HepG2 (cell line): ENCODE data around the gene ROM1. TPM values are rescaled to one million over a fixed set of nuclear protein-coding genes. Genes with fewer than 3 reads are reported as not detected.

Experiments used
- AKAP8 ChIP-seq: sonication (generic); formaldehyde crosslinking; IDR thresholded peaks from 2 replicates; pipeline ENCODE4 v1.5.1; 2020; ENCODE audit warnings: mild to moderate bottlenecking, missing genetic modification reagents
- BORCS8-MEF2B ChIP-seq: sonication (generic); formaldehyde crosslinking; IDR thresholded peaks from 2 replicates; pipeline ENCODE4 v1.8.0; 2022; ENCODE audit warnings: mild to moderate bottlenecking, missing genetic modification reagents
- CBX1 ChIP-seq: IDR thresholded peaks from one replicate; pipeline ENCODE4 v1.6.1; 2016; ENCODE audit warnings: antibody characterized with exemption, low read depth
- KAT8 ChIP-seq: IDR thresholded peaks from 2 replicates; pipeline ENCODE4 v1.6.1; 2016; ENCODE audit warnings: missing genetic modification reagents, missing compliant biosample characterization
- KLF9 ChIP-seq: IDR thresholded peaks from 2 replicates; pipeline ENCODE4 v1.6.1; 2016; ENCODE audit warnings: low read depth
- MIER2 ChIP-seq: IDR thresholded peaks from 2 replicates; pipeline ENCODE4 v1.6.1; 2016; ENCODE audit warnings: missing biosample characterization, missing genetic modification reagents
- NONO ChIP-seq, 2 experiments: fragments of 450-650 bp in 1 of 2; sonication (generic) in 1 of 2; formaldehyde crosslinking in 1 of 2; IDR thresholded peaks in 1 of 2; conservative IDR thresholded peaks in 1 of 2; 2 replicates each; pipeline versions ENCODE4 v1.6.1 to v1.8.0; 2017 to 2022; ENCODE audit warnings: mild to moderate bottlenecking in 1 of 2, missing genetic modification reagents in 1 of 2, moderate library complexity in 1 of 2
- SALL1 ChIP-seq: sonication (generic); formaldehyde crosslinking; IDR thresholded peaks from 2 replicates; pipeline ENCODE4 v1.8.0; 2022; ENCODE audit warnings: mild to moderate bottlenecking, missing genetic modification reagents
- TAF1 ChIP-seq: sonication (generic); formaldehyde crosslinking; IDR thresholded peaks from 2 replicates; pipeline ENCODE4 v1.4.0; 2020; ENCODE audit warnings: missing genetic modification reagents
- YEATS2 ChIP-seq: sonication (generic); formaldehyde crosslinking; IDR thresholded peaks from 2 replicates; pipeline ENCODE4 v1.4.0; 2020; ENCODE audit warnings: missing genetic modification reagents, borderline replicate concordance
- ZBTB2 ChIP-seq: sonication (generic); formaldehyde crosslinking; IDR thresholded peaks from 2 replicates; pipeline ENCODE4 v1.8.0; 2022; ENCODE audit warnings: low read depth, missing genetic modification reagents
- ZBTB40 ChIP-seq, 2 experiments: fragments of 450-650 bp in 1 of 2; sonication (generic) in 1 of 2; formaldehyde crosslinking in 1 of 2; IDR thresholded peaks; 2 replicates each; pipeline versions ENCODE4 v1.6.1 to v1.8.0; 2016 to 2022; ENCODE audit warnings: antibody characterized with exemption in 1 of 2, mild to moderate bottlenecking in 1 of 2, missing genetic modification reagents in 1 of 2
- ZNF230 ChIP-seq: sonication (generic); formaldehyde crosslinking; IDR thresholded peaks from 2 replicates; pipeline ENCODE4 v1.4.0; 2020; ENCODE audit warnings: mild to moderate bottlenecking, missing genetic modification reagents
- polyA plus RNA-seq, 8 experiments: library from polyadenylated mRNA; depleted of rRNA in 3 of 8; stranded (reverse) in 7 of 8; unstranded in 1 of 8; fragments of >200 nt; fragmentation: Illumina TruSeq in 4 of 8; extraction: Trizol in 4 of 8; gene quantifications; 2 replicates each; pipeline versions ENCODE4 v1.2.1 to v1.2.3, GENCODE V29; 2011 to 2016; ENCODE audit warnings: low read depth in 4 of 8, missing spikeins in 1 of 8, mixed read lengths in 1 of 8; ENCODE audit not compliant: insufficient read depth in 1 of 8
- total RNA-seq, 5 experiments: library from RNA; depleted of rRNA; stranded (reverse); fragments of >200 nt; fragmentation: Illumina TruSeq; extraction: Trizol; gene quantifications; 2 replicates each; pipeline ENCODE4 v1.2.3, GENCODE V29; 2016; ENCODE audit warnings: low read depth in 1 of 5
- TF ChIP-seq, protein P1 (sequence below): sonication (generic); formaldehyde crosslinking; IDR thresholded peaks from 2 replicates; pipeline ENCODE4 v1.5.0; 2020; ENCODE audit warnings: missing genetic modification reagents
- TF ChIP-seq, protein P2 (sequence below): sonication (generic); formaldehyde crosslinking; conservative IDR thresholded peaks from 2 replicates; pipeline ENCODE4 v1.8.1; 2023; ENCODE audit warnings: missing genetic modification reagents

Gene ROM1
- total and polyA plus RNA-seq, 2 of the 13 experiments (the other 11 are each of a cell fraction or from before 2014, with no cell fraction given) = 1.2 to 2.4 TPM

GRCh38 chr11:62601372-62602140, 11.5 kb upstream of the ROM1 start, which contains the start of gene MTA2 (continued):
- TF ChIP-seq AKAP8 (peak; percentile 80; the same call in 1 of the 2 replicates), KAT8 (CRISPR knock-in tag) (peak; percentile 54), ZBTB40 (IDR thresholded peaks at IDR 0.05) (no peak), ZBTB40 (CRISPR knock-in tag; IDR thresholded peaks at IDR 0.05) (peak; percentile 57), KLF9 (CRISPR knock-in tag) (no peak), ZBTB2 (CRISPR knock-in tag) (peak; percentile 63; the same call in 1 of the 2 replicates), CBX1 (peak; percentile 8), ZNF230 (CRISPR knock-in tag) (no peak), SALL1 (CRISPR knock-in tag) (peak; percentile 51; the same call in 1 of the 2 replicates), NONO (IDR thresholded peaks at IDR 0.05) (no peak), NONO (CRISPR knock-in tag; conservative IDR thresholded peaks at IDR 0.05) (peak; percentile 90), YEATS2 (CRISPR knock-in tag) (peak; percentile 91; the same call in 1 of the 2 replicates), MIER2 (no peak), BORCS8-MEF2B (CRISPR knock-in tag) (0 out of 2 replicates have a peak, but pooled peaks have one; percentile 10), TAF1 (CRISPR knock-in tag) (peak; percentile 73)
- TF ChIP-seq, protein P1, sequence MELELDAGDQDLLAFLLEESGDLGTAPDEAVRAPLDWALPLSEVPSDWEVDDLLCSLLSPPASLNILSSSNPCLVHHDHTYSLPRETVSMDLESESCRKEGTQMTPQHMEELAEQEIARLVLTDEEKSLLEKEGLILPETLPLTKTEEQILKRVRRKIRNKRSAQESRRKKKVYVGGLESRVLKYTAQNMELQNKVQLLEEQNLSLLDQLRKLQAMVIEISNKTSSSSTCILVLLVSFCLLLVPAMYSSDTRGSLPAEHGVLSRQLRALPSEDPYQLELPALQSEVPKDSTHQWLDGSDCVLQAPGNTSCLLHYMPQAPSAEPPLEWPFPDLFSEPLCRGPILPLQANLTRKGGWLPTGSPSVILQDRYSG (CRISPR knock-in tag) = peak; percentile 77; the same call in 1 of the 2 replicates
- TF ChIP-seq, protein P2, sequence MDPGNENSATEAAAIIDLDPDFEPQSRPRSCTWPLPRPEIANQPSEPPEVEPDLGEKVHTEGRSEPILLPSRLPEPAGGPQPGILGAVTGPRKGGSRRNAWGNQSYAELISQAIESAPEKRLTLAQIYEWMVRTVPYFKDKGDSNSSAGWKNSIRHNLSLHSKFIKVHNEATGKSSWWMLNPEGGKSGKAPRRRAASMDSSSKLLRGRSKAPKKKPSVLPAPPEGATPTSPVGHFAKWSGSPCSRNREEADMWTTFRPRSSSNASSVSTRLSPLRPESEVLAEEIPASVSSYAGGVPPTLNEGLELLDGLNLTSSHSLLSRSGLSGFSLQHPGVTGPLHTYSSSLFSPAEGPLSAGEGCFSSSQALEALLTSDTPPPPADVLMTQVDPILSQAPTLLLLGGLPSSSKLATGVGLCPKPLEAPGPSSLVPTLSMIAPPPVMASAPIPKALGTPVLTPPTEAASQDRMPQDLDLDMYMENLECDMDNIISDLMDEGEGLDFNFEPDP (CRISPR knock-in tag) = 0 out of 2 replicates have a peak, but pooled peaks have one; percentile 95
